Smooth muscle cell (in vitro differentiated cells): ENCODE data around the gene DDX10. TPM values are rescaled to one million over a fixed set of nuclear protein-coding genes. Genes with fewer than 3 reads are reported as not detected.

Experiments
- DNase-seq: peaks from one replicate; lab custom pipeline; 2025; ENCODE audit not compliant: unreplicated experiment; lab: John Stamatoyannopoulos, UW
- H2AFZ ChIP-seq: fragments of 200-600 bp; sonication (generic); 2 replicates; pipeline ENCODE4 v1.6.0; 2016; ENCODE audit warnings: antibody characterized with exemption, low read depth, mild to moderate bottlenecking
- H3F3A ChIP-seq: fragments of 200-600 bp; sonication (generic); 2 replicates; pipeline ENCODE4 v1.6.0; 2017; ENCODE audit warnings: antibody characterized with exemption, low read depth
- H3K27ac ChIP-seq: fragments of 200-600 bp; sonication (generic); 2 replicates; pipeline ENCODE4 v1.5.1; 2016; ENCODE audit warnings: low read depth, mild to moderate bottlenecking
- H3K27me3 ChIP-seq: fragments of 200-600 bp; sonication (generic); 2 replicates; pipeline ENCODE4 v1.6.1; 2016; ENCODE audit warnings: low read depth, mild to moderate bottlenecking
- H3K36me3 ChIP-seq: fragments of 200-600 bp; sonication (generic); 2 replicates; pipeline ENCODE4 v1.5.1; 2016; ENCODE audit warnings: low read depth
- H3K4me1 ChIP-seq: fragments of 200-600 bp; sonication (generic); 2 replicates; pipeline ENCODE4 v1.5.1; 2016; ENCODE audit warnings: low read depth
- H3K4me2 ChIP-seq: fragments of 200-600 bp; sonication (generic); 2 replicates; pipeline ENCODE4 v1.6.0; 2016; ENCODE audit warnings: mild to moderate bottlenecking
- H3K4me3 ChIP-seq: fragments of 200-600 bp; sonication (generic); 2 replicates; pipeline ENCODE4 v1.5.1; 2016; ENCODE audit warnings: mild to moderate bottlenecking
- H3K79me2 ChIP-seq: fragments of 200-600 bp; sonication (generic); 2 replicates; pipeline ENCODE4 v1.6.0; 2016; ENCODE audit warnings: low read depth, mild to moderate bottlenecking
- H3K9ac ChIP-seq: fragments of 200-600 bp; sonication (generic); 2 replicates; pipeline ENCODE4 v1.6.0; 2016; ENCODE audit warnings: low read depth
- H3K9me3 ChIP-seq: fragments of 200-600 bp; sonication (generic); replicated peaks from 2 replicates; pipeline ENCODE4 v1.5.1; 2016; ENCODE audit warnings: low read depth
- H4K20me1 ChIP-seq: fragments of 200-600 bp; sonication (generic); 2 replicates; pipeline ENCODE4 v1.6.0; 2016; ENCODE audit warnings: low read depth
- CTCF ChIP-seq: fragments of 200-600 bp; sonication (generic); IDR thresholded peaks from 2 replicates; pipeline ENCODE4 v1.5.1; 2017; ENCODE audit warnings: borderline replicate concordance, mild to moderate bottlenecking, antibody characterized with exemption; ENCODE audit not compliant: insufficient read depth, poor library complexity, severe bottlenecking
- WGBS: methylation state at CpG from one replicate; pipeline ENCODE4 v1.1.7; 2016; ENCODE audit warnings: low lambda C conversion rate; 5-methylcytosine and 5-hydroxymethylcytosine counted together
- polyA plus RNA-seq: library from polyadenylated mRNA; unstranded; fragments of >200 nt; fragmentation: Nextera tagmentation; extraction: Ambion mirVana; gene quantifications from 2 replicates; pipeline ENCODE4 v1.2.1, GENCODE V29; 2016
- total RNA-seq: library from RNA; depleted of rRNA; stranded (reverse); fragments of >200 nt; gene quantifications from 2 replicates; pipeline ENCODE4 v1.2.3, GENCODE V29; 2014

Gene DDX10
- total and polyA plus RNA-seq, 2 experiments from 2014 or later: 7.3 to 15.7 TPM

DNA sequence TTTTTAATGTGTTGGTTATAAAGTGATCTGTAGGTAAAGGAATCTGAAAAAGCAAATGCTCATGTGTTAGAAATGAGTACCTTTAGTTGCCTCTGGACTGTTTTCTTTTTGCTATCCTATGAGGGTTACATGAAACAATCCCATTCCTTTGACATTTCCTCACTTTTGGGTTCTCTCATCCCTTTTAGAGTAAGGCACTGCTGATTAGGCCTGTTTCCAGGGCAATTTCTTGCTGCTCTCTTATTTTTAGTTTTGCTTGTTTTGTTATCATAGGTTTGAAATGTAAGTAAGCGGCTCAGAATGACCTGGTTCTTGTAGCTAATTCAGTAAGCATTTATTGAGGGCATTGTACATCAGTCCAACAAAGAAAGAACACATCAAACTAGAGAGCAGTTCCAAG lies 138.9 kb downstream of the DDX10 start:
- no peaks in the 10 kb centered on the region for H3K36me3 ChIP-seq
- H3K27ac ChIP-seq: no peak overlapping the region
- H3K79me2 ChIP-seq: no peaks in the 10 kb centered on the region
- H3K9ac ChIP-seq: no peak overlapping the region
- DNase-seq: no peak
- H3K4me2 ChIP-seq: no peak overlapping the region
- TF ChIP-seq CTCF: no peak
- no peak overlapping the region for H2AFZ ChIP-seq
- H3K4me1 ChIP-seq: no peaks in the 10 kb centered on the region
- no peaks in the 10 kb centered on the region for H3F3A ChIP-seq
- H3K4me3 ChIP-seq: no peak overlapping the region
- H3K9me3 ChIP-seq: no peaks in the 10 kb centered on the region
- 100% methylated on average over 1 of the region's 1 CpG for WGBS
- H3K27me3 ChIP-seq: no peaks in the 10 kb centered on the region
- H4K20me1 ChIP-seq: no peaks in the 10 kb centered on the region

GRCh38 chr11:108804511-108804910 lies 139.6 kb downstream of the DDX10 start:
- no peak for TF ChIP-seq CTCF
- no peaks in the 10 kb centered on the region for H4K20me1 ChIP-seq
- H3K27ac ChIP-seq: no peak overlapping the region
- H3F3A ChIP-seq: no peaks in the 10 kb centered on the region
- H3K79me2 ChIP-seq: no peaks in the 10 kb centered on the region
- H3K4me2 ChIP-seq: no peak overlapping the region
- DNase-seq: no peak
- H3K4me3 ChIP-seq: no peak overlapping the region
- H3K9me3 ChIP-seq: no peaks in the 10 kb centered on the region
- no peaks in the 10 kb centered on the region for H3K36me3 ChIP-seq
- no peaks in the 10 kb centered on the region for H3K27me3 ChIP-seq
- no peak overlapping the region for H3K9ac ChIP-seq
- no peaks in the 10 kb centered on the region for H3K4me1 ChIP-seq
- no peak overlapping the region for H2AFZ ChIP-seq
- WGBS: 83% methylated on average over 2 of the region's 2 CpGs

- Histone ChIP-seq H3K27me3 (no peaks in the 10 kb centered on the region), H3K36me3 (no peaks in the 10 kb centered on the region), H3F3A (no peaks in the 10 kb centered on the region), H3K4me3 (no peak overlapping the region), H3K9me3 (no peaks in the 10 kb centered on the region), H3K79me2 (no peaks in the 10 kb centered on the region), H3K4me2 (no peak overlapping the region), H2AFZ (no peak overlapping the region), H3K27ac (no peak overlapping the region), H3K4me1 (no peaks in the 10 kb centered on the region), H3K9ac (no peak overlapping the region), H4K20me1 (no peaks in the 10 kb centered on the region)
- no peak for DNase-seq
- 93% methylated on average over 2 of the region's 2 CpGs for WGBS
- TF ChIP-seq CTCF: no peak
Measured at GRCh38 chr11:108805030-108805429, 140.2 kb downstream of the DDX10 start.

DNA sequence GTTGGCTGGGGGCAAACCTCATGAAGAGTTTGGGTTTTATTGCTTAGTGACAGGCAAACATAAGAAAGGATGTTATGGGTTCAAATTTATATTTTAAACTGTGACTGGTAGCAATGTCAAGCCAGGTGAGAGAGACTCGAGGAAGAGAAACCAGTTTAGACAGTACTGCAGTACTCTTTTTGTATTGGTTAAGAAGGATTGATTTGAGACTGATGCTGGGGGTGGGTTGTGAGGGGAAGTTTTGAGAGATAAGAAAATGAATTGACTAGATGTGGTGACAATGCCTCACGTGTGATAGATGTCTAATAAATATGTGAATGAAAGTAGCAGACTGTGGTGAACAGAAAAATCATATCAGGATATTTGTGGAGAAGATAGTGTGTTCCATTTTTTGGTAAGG lies 142.4 kb downstream of the DDX10 start:
- Histone ChIP-seq H3F3A (no peaks in the 10 kb centered on the region), H3K4me2 (no peak overlapping the region), H3K36me3 (no peaks in the 10 kb centered on the region), H3K27ac (no peak overlapping the region), H3K4me3 (no peak overlapping the region), H3K9me3 (no peaks in the 10 kb centered on the region), H3K9ac (no peak overlapping the region), H3K27me3 (no peaks in the 10 kb centered on the region), H3K4me1 (no peaks in the 10 kb centered on the region), H2AFZ (no peak overlapping the region), H4K20me1 (no peaks in the 10 kb centered on the region), H3K79me2 (no peaks in the 10 kb centered on the region)
- DNase-seq: no peak
- WGBS: 92% methylated on average over 2 of the region's 2 CpGs
- no peak for TF ChIP-seq CTCF
